GM19438 (cell line): Measurements from ENCODE around the gene SMPDL3B.
"Not testable (repeated sequence)": the region's sequence is repeated elsewhere in the genome, so short reads cannot be mapped to it uniquely, and the experiment has no call there.

ENCODE experiments used
- ATAC-seq: cut with Tn5 transposase; IDR thresholded peaks from one replicate; pipeline ENCODE4 v1.9.1; 2021; ENCODE audit warnings: low read depth; ENCODE audit not compliant: unreplicated experiment

SMPDL3B gene

DNA sequence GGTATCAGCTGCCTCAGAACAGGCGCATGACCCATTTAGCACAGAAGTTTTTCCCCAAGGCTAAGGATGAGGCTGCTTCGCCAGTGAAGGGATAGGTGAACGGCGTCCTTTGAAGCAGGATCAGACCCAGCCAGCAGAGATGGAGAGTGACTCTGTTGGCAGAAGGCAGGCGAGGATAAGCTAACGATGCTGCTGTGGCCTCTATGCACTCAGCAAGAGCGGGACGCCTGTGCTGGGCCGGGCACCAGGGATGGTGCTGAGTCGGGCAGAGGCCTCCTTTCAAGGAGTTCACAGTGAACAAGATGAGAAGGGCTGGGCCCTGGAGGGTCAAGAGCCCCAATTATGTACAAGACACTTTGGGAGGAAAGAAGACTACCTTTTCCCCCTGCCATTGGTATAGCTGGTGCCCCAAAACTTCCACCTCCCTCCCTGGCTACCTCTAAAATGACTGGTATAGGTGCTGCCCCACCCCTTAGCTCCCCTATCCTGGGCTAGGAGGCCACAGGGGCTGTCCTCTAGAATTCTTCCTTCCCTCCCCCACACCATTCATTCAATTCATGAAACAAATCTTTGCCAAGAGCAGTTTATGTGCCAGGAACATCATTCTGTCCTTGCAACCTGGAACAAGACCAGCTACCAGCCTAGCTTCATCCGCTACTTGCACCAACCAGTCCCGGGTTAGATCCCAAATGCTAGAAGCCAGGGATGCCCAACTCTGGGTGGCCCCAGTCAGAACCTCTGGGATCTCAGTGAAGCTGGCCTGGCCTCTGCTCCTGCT lies 32.5 kb downstream of the SMPDL3B start:
- no peak for ATAC-seq

DNA sequence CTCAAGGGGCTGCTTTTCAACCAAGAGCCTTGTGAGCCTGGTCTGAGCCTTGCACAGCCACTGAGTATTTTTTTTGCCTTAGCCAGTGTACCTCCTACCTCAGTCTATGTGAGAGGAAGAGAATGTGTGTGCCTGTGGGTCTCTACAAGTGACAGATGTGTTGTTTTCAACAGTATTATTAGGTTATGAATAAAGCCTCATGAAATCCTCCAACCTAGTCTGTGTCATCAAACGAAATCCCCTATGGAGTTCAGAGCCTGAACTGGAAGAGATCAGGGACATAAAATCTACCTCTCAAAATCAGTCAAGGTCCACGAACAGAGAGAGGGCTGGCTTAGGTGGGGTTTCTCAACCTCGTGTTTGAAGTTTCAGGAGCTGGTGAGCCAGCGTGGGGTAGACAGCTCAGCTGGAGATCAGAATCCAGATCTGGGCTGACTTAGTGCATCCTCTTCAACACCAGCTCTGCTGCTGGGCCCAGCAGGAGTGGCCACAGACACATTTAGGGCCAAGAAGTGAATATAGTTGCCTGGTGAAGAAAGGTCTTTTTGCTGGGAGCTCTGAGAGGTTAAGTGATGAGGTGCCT lies 33.2 kb downstream of the SMPDL3B start:
- ATAC-seq = no peak

DNA sequence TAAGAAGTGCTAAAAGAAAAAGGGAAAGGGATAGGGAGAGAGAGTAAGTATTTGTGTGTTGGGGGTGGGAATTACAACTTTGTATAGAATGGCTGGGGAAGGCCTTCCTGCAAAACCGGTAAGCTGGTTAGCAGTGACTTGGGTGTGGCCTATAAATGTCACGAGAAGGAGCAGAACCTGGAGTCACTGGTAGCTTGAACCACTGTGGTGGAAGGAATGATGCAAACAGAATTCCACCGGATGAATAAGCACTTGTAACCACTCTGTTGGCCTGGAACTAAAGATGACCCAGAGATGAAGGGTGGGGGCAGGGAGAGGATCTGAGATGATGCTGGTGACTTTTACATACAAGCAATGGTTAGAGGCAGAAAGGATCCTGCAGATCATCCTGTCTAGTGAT lies 33.9 kb downstream of the SMPDL3B start:
- no peak for ATAC-seq

DNA sequence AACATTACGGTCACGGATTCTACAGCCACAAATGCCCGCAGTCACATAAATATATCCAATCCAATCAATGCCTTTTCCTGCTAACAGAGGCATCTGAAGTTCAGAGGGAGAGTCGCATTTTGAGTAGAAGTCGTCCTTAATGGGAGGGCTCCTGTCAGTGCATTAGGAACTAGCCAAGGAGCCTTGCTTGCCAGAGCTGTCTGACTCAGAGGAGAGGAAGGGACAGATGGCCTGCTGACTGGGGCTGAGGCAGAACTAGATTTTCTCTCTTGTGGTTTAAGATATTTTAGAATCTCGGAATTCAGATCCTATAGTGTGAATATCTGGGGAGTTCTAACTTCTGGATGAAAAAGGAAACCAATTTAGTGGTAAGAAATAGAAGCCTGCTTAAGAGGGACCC lies 35.6 kb downstream of the SMPDL3B start:
- no peak for ATAC-seq

DNA sequence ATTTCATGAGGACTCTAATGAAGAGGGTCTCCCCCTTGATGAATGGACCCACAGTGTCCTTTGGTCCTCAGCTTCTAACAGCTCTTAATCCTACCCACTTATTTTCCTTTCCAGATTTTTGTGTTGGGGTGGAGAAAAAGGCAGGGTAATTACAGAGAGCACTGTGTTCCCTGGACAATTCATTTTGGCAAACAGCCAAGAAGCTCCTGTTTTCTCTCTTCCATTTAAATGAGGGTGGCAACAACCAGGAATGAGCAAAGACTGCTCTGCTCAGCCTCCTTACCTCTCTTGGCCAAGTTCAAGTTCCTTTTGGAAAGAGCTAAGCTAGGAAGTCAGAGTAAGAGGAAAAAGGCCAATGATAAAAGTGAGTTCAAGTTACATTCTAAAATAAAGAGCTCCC lies 36.9 kb downstream of the SMPDL3B start:
- no peak for ATAC-seq

DNA sequence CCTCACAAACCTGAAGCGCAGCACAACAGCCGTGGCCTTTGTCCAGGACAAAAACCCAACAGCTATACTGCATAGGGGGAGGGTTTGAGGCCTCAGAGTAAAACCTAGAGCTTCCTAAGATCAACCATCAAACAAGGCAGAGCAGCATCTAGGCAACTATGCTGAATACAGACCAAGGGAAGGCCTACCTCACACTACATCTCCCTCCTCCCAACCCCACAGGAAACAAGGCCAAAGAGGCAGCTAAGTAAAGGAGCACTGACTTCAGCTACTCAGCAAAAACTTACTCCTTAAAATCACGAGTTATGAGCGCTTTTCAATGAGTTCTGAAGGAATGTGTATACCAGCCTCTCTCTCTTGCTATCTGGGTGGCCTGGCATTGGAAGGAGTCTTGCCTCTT lies 37.3 kb downstream of the SMPDL3B start:
- ATAC-seq = no peak

DNA sequence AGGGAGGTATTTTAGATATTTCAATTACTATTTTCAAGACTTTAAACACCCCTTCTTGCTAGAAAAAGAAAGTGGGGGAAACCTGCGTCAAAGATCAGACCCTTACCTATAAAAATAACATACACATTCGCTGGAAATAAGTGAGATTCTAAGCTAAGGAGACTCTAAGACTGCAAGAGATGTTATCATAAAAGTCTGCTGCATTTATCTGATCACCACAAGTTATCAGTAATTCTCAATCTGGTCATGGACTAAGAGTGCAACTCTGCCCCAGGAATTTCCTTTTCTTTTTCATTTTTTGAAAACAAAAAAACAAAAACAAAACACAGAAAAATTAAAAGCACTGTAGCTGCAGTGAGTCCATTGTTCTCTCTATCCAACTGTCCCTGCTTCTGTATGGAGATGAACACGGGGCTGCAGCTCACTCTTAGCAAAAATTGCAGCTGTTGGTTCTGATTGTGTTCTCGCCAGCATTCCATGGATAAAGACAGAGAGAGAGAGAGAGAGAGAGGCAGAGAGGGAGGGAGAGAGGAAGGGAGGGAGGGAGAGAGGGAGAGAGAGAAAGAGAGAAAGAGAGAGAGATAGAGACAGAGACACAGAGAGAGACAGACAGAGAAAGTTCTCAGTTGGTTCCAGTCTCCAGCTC lies 39.1 kb downstream of the SMPDL3B start:
- no peak for ATAC-seq

DNA sequence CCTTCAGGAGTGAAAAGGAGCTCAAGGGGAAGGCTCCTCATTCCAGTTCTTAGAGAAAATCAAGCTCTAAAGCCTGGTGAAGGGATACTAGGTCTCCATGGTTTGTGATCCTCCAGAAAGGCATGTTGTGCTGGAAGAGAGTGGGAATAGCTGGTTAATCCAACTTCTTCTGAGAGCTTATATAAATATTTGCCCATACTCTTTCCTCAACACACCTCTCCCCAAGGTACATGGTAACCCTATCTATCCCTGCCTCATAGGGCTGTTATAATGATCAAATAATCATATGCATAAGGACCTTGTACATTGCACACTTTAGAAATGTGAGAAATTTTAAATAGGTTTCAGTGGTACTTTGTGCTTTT lies 39.6 kb downstream of the SMPDL3B start:
- no peak for ATAC-seq

DNA sequence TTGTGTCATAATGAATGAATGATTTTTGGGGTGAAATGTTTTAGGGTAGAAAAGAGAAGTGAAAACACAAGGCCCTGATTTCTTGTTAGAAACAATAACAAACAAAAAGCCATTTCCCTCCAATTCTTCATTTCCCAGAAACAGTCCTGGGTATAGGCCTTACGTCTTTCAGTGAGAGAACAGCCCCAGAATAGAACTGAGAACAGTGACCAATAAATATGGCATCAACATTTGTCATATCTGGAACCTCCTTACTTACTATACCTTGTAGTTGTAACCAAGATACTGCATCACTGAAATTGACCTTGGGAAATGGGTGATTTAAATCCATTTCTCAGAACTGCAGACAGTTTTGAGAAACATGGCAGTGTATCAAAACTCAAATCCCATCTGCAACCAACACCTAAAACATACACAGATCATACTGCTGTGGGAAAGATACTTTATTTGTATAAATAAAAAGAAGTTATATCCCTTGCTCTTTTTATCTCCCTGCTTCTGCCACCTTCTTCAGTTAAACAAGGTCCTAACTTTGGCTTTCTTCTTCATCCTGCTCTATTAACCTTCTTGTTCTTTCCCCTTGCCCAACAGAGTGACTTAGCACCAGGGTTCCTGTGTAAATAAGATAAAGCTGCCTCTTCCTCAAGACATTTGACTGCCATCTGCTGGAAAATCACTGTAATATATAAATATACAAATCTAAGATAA lies 44.5 kb downstream of the SMPDL3B start:
- no peak for ATAC-seq

DNA sequence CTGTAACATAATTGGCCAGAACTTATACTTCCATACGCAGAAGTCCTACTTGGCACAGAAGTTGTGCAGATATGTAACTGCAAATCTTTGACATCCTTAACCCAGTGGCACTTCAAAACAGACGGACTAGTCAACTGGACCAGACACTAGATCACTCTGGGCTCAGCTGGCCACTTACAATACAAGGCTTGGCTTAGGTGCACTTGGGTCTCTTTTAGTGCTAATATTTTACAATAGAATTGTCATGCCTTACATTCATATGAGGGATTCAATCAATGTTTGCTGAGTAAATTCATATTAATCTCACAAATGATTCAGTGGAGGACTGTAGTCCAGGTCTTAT lies 45.0 kb downstream of the SMPDL3B start:
- ATAC-seq = no peak

DNA sequence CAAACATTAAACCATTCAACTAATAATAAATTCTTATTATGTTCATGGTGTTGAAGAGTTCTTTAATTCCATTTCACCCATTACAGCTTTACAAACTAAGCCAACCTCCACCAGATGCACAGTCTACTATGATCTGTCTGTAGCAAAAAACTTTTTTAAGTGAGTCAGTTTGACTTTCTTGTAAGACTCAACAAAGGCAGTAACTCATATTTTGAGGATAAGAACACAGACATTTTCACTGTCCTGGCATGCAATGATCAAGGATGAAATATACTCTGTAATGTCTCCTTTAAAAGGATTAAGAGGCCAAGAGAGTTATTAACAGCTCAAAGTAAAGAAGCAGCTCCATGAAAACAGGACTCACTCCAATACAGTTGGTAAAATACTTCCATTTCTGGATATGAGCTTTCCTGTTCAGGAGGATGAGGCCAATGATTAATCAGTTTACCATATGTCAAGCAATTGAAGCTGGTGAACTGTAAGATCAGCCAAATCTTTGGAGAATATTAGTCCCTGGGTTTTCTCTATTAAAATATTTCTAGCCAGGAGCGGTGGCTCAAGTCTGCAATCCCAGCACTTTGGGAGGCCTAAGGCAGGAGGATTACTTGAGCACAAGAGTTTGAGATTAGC lies 45.5 kb downstream of the SMPDL3B start:
- ATAC-seq = no peak

DNA sequence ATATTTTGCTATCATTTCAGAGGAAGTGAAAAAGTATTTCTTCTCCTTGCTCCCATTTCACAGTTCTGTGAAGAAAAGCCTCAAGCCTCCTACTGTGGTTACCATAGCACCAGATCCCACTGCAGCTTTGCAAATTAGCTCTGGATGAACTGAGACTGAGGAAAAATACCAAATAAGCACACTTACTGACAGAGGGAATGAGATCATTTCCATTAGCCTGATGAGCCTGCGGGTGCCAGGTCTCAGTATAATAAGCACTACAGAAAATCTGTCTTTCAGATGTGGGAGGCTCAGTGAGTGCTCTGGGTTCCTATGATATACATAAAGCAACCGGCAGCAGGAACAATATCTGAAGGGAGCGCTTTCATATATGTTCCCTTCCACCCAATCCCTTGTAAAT lies 46.3 kb downstream of the SMPDL3B start:
- ATAC-seq = no peak

DNA sequence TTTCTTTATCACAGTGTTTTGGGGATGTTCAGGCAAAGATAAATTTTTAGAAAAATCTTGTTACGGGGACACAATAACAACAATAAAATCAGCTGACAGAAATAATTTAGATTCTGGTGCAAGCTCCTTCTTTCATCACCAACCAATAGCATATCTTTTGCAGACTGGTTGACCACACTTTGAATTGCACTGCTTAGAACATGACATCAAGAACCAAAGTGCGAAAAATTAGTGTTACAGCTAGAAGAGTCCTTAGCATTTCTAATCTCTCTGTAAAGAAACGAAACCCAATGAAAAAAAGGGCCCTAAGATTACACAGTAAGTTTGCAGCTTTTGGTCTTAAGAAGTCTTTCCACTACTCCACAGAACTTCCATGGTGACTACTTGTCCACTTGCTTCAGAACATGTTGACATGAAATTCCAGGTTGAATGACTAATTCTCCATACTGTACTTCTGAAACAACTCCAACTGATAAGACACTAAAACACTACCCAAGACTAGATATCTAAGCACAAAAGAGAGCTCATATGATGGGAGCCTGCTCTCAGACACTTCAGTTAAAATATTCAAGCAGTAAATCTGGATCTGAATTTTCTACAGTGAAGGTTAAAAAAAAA lies 56.2 kb downstream of the SMPDL3B start:
- no peak for ATAC-seq

DNA sequence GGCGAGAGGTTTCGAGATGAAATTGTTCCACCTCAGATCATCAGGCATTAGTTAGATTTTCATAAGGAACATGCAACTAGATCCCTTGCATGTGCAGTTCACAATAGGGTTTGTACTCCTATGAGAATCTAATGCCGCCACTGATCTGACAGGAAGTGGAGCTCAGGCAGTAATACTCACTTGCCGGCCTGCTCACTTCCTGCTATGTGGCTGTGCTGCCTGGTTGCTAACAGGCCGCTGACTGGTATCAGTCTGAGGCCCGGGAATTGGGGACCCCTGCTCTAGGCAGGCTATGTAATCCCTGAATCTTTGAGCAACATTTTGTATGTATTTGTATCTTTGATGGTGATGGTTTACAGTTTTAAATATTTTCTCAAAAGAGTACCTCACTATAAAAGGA lies 57.5 kb downstream of the SMPDL3B start:
- no peak for ATAC-seq

DNA sequence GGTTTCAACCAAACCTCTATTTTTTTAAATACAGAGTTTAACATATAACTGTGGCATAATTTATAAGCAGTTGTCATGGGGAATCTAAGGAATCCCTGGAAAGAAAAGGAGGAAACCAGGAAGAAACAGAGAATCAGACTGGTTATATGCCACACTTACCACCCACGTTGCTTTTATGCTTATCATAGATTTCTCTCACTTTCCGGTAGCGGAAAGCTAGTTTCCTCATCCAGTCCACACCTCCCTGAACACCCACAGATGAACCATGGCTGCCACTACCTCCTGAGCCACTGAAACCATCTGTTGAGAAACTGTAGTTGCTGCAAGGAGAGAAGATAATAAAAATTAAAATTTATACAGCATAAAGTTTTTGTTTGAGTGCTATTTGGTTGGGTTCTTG lies 58.4 kb downstream of the SMPDL3B start:
- no peak for ATAC-seq

DNA sequence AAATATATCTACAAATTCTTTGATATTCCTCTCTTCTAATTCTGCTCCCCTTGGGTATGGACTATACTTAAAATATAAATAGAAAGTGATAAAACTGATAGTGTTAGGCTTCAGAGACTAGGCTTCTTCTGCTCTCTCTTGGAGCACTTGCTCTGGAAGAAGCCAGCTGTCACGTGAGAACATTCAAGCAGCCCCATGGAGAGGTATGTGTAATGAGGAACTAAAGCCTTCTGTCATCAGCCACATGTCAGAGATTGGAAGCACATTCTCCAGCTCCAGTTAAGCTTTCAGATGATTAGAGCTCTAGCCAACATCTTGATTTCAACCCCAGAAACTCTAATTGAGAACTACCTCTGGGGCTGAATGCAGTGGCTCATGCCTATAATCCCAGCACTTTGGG lies 59.3 kb downstream of the SMPDL3B start:
- no peak for ATAC-seq

DNA sequence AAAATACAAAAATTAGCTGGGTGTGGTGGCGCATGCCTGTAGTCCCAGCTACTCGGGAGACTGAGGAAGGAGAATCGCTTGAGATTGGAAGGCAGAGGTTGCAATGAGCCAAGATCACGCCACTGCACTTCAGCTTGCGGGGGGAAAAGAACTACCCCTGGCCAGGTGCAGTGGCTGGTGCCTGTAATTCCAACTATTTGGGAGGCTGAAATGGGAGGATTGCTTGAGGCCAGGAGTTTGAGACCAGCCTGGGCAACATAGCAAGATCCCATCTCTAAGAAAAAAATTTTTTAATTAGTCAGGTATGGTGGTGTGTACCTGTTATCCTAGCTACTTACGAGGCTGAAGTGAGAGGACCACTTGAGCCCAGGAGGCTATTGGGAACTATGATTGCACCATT lies 59.7 kb downstream of the SMPDL3B start:
- not testable (repeated sequence) for ATAC-seq

DNA sequence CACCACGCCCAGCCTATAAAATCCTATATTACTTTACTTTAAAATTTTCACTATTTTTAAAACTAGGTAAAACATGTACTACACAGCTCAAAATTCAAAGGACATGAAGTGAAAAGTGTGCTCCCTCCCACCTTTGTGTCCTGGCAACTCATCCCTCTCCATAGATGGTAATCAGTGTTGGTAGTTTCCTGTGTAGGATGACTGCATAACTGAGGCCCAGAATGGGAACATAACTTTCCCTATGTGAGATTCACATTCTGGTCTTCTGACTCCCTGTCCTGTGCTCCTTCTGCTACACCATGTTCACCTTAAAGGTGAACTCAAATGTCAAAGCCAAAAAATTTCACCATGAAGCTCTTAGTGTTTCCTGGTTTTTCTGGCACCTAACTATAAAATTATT lies 64.3 kb downstream of the SMPDL3B start:
- no peak for ATAC-seq

DNA sequence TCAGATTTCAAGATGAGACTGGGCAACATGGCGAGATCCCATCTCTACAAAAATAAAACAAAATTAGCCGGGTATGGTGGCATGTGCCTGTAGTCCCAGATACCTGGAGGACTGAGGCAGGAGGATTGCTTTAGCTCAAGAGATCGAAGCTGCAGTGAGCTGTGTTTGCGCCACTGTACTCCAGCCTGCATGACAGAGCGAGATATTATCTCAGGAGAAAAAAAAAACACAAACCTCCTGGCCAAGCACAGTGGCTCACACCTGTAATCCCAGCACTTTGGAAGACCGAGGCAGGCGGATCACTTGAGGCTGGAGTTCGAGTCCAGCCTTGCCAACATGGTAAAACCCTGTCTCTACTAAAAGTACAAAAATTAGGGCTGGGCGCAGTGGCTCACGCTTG lies 67.8 kb downstream of the SMPDL3B start:
- ATAC-seq = no peak

DNA sequence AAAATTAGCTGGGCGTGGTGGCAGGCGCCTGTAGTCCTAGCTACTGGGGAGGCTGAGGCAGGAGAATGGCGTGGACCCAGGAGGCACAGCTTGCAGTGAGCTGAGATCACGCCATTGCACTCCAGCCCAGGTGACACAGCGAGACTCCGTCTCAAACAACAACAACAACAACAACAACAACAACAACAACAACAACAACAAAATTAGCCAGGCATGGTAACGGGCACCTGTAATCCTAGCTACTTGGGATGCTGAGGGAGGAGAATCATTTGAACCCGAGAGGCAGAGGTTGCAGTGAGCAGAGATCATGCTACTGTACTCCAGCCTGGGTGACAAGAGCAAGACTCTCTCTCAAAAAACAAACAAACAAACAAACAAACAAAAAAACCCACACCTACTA lies 68.3 kb downstream of the SMPDL3B start:
- not testable (repeated sequence) for ATAC-seq
